GM19397 (cell line): ENCODE data around the gene SLCO2B1.
"Not testable (repeated sequence)": the region's sequence is repeated elsewhere in the genome, so short reads cannot be mapped to it uniquely, and the experiment has no call there.

Experiments used
- ATAC-seq: cut with Tn5 transposase; IDR thresholded peaks from one replicate; pipeline ENCODE4 v1.9.1; 2021; ENCODE audit warnings: mild to moderate bottlenecking, moderate library complexity; ENCODE audit not compliant: unreplicated experiment

The SLCO2B1 gene, protein sequence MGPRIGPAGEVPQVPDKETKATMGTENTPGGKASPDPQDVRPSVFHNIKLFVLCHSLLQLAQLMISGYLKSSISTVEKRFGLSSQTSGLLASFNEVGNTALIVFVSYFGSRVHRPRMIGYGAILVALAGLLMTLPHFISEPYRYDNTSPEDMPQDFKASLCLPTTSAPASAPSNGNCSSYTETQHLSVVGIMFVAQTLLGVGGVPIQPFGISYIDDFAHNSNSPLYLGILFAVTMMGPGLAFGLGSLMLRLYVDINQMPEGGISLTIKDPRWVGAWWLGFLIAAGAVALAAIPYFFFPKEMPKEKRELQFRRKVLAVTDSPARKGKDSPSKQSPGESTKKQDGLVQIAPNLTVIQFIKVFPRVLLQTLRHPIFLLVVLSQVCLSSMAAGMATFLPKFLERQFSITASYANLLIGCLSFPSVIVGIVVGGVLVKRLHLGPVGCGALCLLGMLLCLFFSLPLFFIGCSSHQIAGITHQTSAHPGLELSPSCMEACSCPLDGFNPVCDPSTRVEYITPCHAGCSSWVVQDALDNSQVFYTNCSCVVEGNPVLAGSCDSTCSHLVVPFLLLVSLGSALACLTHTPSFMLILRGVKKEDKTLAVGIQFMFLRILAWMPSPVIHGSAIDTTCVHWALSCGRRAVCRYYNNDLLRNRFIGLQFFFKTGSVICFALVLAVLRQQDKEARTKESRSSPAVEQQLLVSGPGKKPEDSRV

DNA sequence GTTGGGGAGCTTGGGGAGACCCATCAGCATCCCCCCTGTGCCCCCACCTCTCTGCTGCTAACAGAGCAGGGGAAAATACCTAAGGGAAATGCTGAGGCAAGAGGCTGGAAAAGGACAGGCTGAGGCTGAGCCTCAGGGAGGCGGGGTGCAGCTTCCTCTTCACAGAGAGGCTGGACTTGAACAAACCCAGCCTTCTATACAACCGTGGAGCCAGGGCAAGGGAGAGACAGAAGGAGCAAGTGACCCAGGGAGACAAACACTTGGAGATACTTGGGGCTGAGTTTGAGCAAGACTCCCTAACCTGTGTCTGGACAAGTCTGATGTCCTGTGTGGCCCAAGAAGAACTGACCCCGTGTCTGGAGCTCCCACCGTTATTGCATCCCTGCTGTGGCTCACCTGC lies at the start of gene SLCO2B1:
Gene SLCO2B1, plus strand, starts transcription at position 229 of the 400 bp plus-strand sequence. CDS start 275 bp downstream, outside the sequence.
- no peak for ATAC-seq

- ATAC-seq, result no peak
These were observed 49.3 kb upstream of the SLCO2B1 start for GRCh38 chr11:75101424-75102128.

- no peak for ATAC-seq
These were observed 47.4 kb upstream of the SLCO2B1 start for GRCh38 chr11:75103380-75104026.

- ATAC-seq, result no peak
These were observed 45.4 kb upstream of the SLCO2B1 start for GRCh38 chr11:75105462-75105925.

DNA sequence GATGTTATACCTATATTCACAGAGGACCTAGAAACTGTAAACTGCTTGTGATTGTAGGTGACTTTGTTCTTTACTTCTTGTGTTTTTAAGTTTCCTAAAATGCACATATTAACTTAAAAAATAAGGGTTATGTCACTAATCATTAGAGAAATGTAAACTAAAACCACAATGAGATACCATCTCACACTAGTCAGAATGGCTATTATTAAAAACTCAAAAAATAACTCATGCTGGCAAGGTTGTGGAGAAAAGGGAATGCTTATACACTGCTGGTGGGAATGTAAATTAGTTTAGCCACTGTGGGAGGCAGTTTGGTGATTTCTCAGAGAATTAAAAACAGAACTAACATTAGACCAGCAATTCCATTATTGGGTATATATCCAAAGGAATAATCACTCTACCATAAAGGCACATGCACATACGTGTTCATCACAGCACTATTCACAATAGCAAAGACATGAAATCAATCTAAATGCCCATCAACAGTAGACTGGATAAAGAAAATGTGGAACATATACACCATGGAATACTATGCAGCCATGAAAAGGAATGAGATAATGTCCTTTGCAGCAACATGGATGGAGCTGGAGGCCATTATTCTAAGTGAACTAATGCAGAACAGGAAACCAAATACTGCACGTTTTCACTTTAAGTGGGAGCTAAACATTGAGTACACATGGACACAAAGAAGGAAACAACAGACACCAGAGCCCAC lies 44.8 kb upstream of the SLCO2B1 start:
- not testable (repeated sequence) for ATAC-seq

DNA sequence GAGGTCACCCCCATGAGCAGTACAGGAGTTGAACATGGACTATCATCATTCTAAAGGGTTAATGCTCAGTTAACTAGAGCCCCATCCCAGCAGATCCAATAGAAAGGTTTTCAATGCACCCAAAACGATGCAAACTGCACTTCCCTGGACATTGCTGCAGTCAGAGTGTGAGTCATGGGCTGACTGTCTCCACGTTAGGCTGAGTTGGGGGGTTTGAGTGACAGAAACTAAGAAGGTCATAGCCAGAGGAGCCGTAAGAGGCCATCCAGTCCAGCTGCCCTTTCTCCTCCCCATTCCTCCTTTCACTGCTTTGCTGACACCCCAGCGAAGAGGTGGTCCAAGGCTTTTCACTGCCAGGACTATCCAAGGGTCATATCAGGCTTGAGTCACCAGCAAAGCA lies 43.7 kb upstream of the SLCO2B1 start:
- ATAC-seq, result no peak

GRCh38 chr11:75112200-75112599 lies 38.7 kb upstream of the SLCO2B1 start:
- no peak for ATAC-seq

- no peak for ATAC-seq
These were observed 37.9 kb upstream of the SLCO2B1 start for GRCh38 chr11:75113030-75113429.

DNA sequence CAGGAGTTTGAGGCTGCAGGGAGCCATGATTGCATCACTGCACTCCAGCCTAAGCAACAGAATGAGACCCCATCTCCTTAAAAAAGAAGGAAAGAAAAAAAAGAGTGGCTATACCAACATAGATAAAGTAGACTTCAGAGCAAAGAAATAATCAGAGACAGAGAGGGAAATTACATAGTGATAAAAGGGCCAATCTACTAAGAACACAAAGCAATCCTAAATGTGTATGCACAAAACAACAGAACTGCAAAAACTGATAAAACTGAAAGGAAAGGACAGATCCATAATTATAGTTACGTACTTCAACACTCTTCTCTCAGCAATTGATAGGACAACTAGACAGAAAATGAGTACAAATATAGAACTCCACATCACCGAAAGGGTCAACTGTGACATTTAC lies 36.4 kb upstream of the SLCO2B1 start:
- no peak for ATAC-seq

DNA sequence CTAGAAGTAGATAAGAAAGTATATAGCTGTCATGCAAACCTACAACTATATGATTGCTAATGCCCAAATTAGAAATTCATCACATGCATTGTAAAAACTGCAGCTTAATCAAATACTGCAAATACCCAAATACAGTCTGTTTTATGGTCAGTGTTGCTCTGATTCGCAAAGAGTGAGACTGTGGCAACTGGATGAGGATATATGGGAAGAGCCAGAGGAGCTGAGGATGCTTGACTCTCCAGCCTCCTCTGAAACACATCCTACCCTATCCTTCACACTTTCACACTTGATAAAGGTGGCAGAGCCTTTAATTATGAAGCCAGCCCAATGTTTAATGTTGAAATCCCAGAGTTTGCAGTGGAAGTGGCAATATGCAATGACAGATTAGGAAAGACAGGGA lies 32.3 kb upstream of the SLCO2B1 start:
- ATAC-seq, result no peak

- ATAC-seq, result no peak
These were observed 24.3 kb upstream of the SLCO2B1 start for GRCh38 chr11:75126564-75126963.

DNA sequence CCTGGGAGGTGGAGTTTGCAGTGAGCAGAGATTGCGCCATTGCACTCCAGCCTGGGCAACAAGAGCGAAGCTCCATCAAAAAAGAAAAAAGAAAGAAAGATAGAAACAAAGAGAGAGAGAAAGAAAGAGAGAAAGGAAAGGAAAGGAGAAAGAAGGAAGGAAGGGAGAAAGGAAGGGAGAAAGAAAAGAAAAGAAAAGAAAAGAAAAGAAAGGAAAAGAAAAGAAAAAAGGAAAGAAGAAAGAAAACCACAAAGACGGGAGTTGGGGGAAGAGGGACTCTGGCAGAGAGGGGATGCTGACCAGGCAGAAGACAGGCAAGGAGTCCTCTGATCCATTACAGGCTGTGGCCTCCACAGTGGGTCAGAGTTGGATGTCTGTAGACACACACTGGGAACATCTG lies 18.8 kb upstream of the SLCO2B1 start:
- ATAC-seq, result no peak

- no peak for ATAC-seq
These were observed 16.9 kb upstream of the SLCO2B1 start for GRCh38 chr11:75133976-75134375.

DNA sequence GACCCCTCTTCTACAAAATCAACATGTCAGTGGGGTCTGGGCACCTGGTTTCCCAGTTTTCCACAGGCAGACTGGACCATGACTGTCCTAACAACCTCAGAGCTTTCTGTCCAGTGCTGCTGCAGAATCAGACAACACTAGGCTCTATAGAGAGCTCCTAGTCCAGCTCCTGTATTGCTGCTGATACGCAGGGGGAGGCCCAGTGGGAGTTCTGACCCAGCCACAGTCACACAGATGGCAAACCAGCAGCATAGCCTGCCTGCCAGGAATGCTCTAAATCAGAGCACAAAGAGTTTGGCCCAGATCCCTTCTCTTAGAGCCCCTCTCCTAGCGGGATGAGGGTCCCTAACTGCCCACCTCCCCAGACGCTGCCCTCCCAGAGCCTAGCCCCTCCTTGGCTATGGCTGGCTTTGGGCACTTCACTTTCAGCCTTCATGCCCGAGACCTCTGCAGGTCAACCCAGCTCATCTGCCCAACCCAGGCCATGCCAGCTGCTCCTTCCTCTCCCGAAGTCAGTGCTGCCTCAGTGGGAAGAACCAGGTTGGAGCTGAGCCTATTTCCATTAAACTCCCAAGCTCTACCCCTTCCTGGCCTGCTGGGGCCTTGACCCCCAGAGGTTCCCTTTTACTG lies 15.8 kb upstream of the SLCO2B1 start:
- no peak for ATAC-seq

GRCh38 chr11:75135651-75136050 lies 15.3 kb upstream of the SLCO2B1 start:
- no peak for ATAC-seq

DNA sequence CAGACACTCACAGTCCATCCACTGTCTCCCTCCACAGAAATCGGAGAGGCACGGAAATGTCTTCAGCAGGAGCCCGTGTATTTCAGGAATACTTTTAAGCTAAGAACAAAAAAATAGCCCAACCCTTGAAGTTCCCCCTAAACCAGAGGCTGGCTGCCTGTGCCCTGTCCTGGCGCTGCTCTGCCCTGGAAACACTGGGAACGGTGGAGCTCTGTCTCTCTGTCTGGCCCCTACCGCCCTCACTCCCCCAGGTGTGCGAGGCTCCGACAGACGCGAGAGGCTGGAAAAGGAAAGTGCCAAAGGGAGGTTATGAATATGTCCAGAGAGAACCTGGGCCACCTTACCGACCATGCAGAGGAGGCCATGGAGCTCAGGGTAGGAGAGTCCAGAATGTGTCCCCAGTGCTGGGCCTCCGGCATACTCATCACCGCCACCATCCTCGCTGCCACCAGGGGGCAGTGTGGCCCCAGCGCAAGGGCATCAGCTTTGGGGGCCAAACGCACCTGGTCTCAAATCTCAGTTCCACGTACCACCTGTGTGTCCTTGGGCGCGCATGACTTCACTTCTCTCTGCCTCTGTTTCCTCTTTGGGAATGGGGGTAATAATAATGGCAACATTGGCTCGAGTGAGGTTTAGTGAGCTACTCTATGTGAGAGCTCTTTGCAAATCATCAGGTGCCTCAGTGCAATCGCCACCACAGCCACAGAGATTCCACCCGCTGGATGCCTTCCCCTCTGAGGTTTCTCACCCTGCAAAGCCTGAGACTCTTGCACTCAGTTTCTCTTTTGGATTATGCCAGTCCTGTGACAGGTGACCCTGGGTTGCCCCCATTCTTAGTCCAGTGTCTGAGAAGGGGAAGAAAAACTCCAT lies 10.4 kb upstream of the SLCO2B1 start:
- ATAC-seq, result no peak

DNA sequence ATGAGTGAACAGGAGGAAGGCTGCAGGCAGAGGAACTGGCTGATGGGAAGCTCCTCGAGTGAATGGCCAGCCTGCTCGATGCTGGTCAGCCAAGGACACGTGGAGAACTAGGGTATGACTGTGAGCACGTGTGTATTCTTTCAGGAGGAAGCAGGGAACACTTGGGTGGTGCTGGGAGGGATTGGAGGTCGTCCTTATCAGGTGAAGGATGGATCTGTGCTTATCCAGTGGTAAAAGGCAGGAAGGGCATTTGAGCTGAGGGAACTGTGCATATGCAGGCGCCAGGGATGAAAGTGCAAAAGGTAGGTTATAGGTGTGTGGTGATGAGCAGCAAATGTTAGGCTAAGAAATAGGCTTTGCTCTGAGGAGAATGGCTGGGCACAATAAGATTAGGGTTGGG lies 9.7 kb upstream of the SLCO2B1 start:
- ATAC-seq, result no peak

- ATAC-seq, result no peak
These were observed 8.0 kb upstream of the SLCO2B1 start for GRCh38 chr11:75142714-75143419.

DNA sequence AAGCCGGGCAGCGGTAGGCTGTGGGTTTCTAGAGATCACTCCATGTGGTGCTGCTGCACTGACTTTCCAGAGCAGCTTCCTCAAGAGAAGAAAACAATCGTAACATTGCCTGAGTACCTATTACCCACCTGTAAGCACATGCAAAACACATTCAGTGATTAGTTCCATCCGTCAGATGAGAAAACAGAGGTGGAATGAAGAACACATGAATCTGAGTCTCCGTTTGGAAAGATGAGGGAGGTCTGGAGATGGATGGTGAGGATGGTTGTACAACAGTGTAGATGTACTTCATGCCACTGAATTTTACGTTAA lies 7.5 kb upstream of the SLCO2B1 start:
- no peak for ATAC-seq
